Endodermal cell (in vitro differentiated cells): ENCODE measurements around the gene FXYD6. TPM values are rescaled to one million over a fixed set of nuclear protein-coding genes. Genes with fewer than 3 reads are reported as not detected.

Experiments
- DNase-seq: peaks from one replicate; pipeline ENCODE4 v3.0.0-alpha.2; 2017
- H3K27ac ChIP-seq: 2 replicates; pipeline ENCODE4 v1.5.1; 2013; ENCODE audit warnings: mild to moderate bottlenecking, low read depth, low read length, moderate library complexity
- H3K27me3 ChIP-seq: 2 replicates; pipeline ENCODE4 v1.6.1; 2013; ENCODE audit warnings: mild to moderate bottlenecking, low read length, moderate library complexity; ENCODE audit not compliant: insufficient read depth, control insufficient read depth, poor library complexity, severe bottlenecking
- H3K36me3 ChIP-seq: 2 replicates; pipeline ENCODE4 v1.7.0; 2013; ENCODE audit warnings: mild to moderate bottlenecking, low read length, moderate library complexity; ENCODE audit not compliant: control insufficient read depth, insufficient read depth
- H3K4me1 ChIP-seq: one replicate; pipeline ENCODE4 v1.7.0; 2013; ENCODE audit warnings: low read length; ENCODE audit not compliant: control insufficient read depth, insufficient read depth
- H3K4me3 ChIP-seq: 2 replicates; pipeline ENCODE4 v1.5.1; 2013; ENCODE audit warnings: mild to moderate bottlenecking, low read length, moderate library complexity
- H3K9ac ChIP-seq: 2 replicates; pipeline ENCODE4 v1.6.1; 2013; ENCODE audit warnings: mild to moderate bottlenecking, low read length, moderate library complexity; ENCODE audit not compliant: poor library complexity, severe bottlenecking; ENCODE audit errors: extremely low read depth
- H3K9me3 ChIP-seq: 2 replicates; pipeline ENCODE4 v1.6.1; 2013; ENCODE audit warnings: mild to moderate bottlenecking, low read length, moderate library complexity; ENCODE audit not compliant: control insufficient read depth
- H3K27ac Mint-ChIP-seq: 2 replicates; pipeline ENCODE4 v1.8.0; 2020; ENCODE audit warnings: mixed read lengths
- H3K27me3 Mint-ChIP-seq: 2 replicates; pipeline ENCODE4 v1.8.0; 2021; ENCODE audit warnings: mild to moderate bottlenecking, mixed read lengths; ENCODE audit not compliant: insufficient read depth
- H3K36me3 Mint-ChIP-seq: 2 replicates; pipeline ENCODE4 v1.8.0; 2020; ENCODE audit warnings: low read depth, mixed read lengths
- H3K4me1 Mint-ChIP-seq: 2 replicates; pipeline ENCODE4 v1.8.0; 2020; ENCODE audit warnings: mixed read lengths
- H3K4me3 Mint-ChIP-seq: 2 replicates; pipeline ENCODE4 v1.8.0; 2020; ENCODE audit warnings: mild to moderate bottlenecking, moderate library complexity, mixed read lengths
- H3K9me3 Mint-ChIP-seq: 2 replicates; pipeline ENCODE4 v1.8.0; 2020; ENCODE audit warnings: mild to moderate bottlenecking, mixed read lengths
- CTCF ChIP-seq: fragments of 200-600 bp; sonication (generic); conservative IDR thresholded peaks from 2 replicates; pipeline ENCODE4 v1.5.0; 2021; ENCODE audit warnings: antibody characterized with exemption, mild to moderate bottlenecking
- WGBS, 2 experiments: methylation state at CpG; one replicate each; pipeline versions ENCODE4 v1.1.5 to v1.1.7; 2013; ENCODE audit warnings: missing lambda C conversion rate in 2 of 2, mixed read lengths in 1 of 2; ENCODE audit not compliant: insufficient coverage in 1 of 2, insufficient read length in 1 of 2; 5-methylcytosine and 5-hydroxymethylcytosine counted together
- total RNA-seq, 2 donors: library from RNA; stranded (reverse); fragmentation: NEBNext Ultra II Directional in 1 of 2; extraction: Animal tissue kit (Norgen Biotek cat#: 25700) in 1 of 2; gene quantifications; 2 replicates in 1 of 2; 3 replicates in 1 of 2; pipeline ENCODE4 v1.2.1, GENCODE V29; 2021

Gene FXYD6
- total RNA-seq, 2 donors from 2014 or later, result 54.1 to 61.8 TPM

GRCh38 chr11:117840881-117841550, 35.4 kb downstream of the FXYD6 start:
- Histone ChIP-seq H3K4me1 (no peaks in the 10 kb centered on the region), H3K27ac (no peak overlapping the region), H3K27me3 (no peaks in the 10 kb centered on the region), H3K4me3 (no peak overlapping the region), H3K9ac (no peak overlapping the region), H3K9me3 (no peaks in the 10 kb centered on the region), H3K36me3 (peaks cover 28% of the 10 kb centered on the region)
- no peak overlapping the region for H3K27ac Mint-ChIP-seq
- no peak for TF ChIP-seq CTCF
- no peak overlapping the region for H3K4me3 Mint-ChIP-seq
- DNase-seq, result no peak
- no peaks in the 10 kb centered on the region for H3K9me3 Mint-ChIP-seq
- peaks cover 7% of the 10 kb centered on the region for H3K36me3 Mint-ChIP-seq
- 93 to 95% methylated on average over 8 to 11 of the region's 11 CpGs for WGBS, 2 experiments
- no peaks in the 10 kb centered on the region for H3K4me1 Mint-ChIP-seq
- peaks cover 2% of the 10 kb centered on the region for H3K27me3 Mint-ChIP-seq

GRCh38 chr11:117839936-117840813, 36.3 kb downstream of the FXYD6 start:
- no peak for DNase-seq
- H3K9me3 ChIP-seq, result no peaks in the 10 kb centered on the region
- H3K4me3 ChIP-seq, result no peak overlapping the region
- H3K9me3 Mint-ChIP-seq, result no peaks in the 10 kb centered on the region
- H3K4me1 Mint-ChIP-seq, result no peaks in the 10 kb centered on the region
- no peak overlapping the region for H3K27ac Mint-ChIP-seq
- H3K4me1 ChIP-seq, result no peaks in the 10 kb centered on the region
- no peaks in the 10 kb centered on the region for H3K27me3 ChIP-seq
- H3K4me3 Mint-ChIP-seq, result no peak overlapping the region
- peaks cover 2% of the 10 kb centered on the region for H3K27me3 Mint-ChIP-seq
- no peak for TF ChIP-seq CTCF
- H3K36me3 Mint-ChIP-seq, result peaks cover 7% of the 10 kb centered on the region
- no peak overlapping the region for H3K9ac ChIP-seq
- no peak overlapping the region for H3K27ac ChIP-seq
- 88 to 95% methylated on average over 6 to 10 of the region's 10 CpGs for WGBS, 2 experiments
- H3K36me3 ChIP-seq, result peaks cover 28% of the 10 kb centered on the region

- no peak overlapping the region for H3K4me3 Mint-ChIP-seq
- no peaks in the 10 kb centered on the region for H3K9me3 ChIP-seq
- H3K4me1 ChIP-seq, result no peaks in the 10 kb centered on the region
- H3K27me3 ChIP-seq, result no peaks in the 10 kb centered on the region
- H3K36me3 ChIP-seq, result peaks cover 28% of the 10 kb centered on the region
- H3K27ac Mint-ChIP-seq, result no peak overlapping the region
- no peaks in the 10 kb centered on the region for H3K4me1 Mint-ChIP-seq
- no peak overlapping the region for H3K4me3 ChIP-seq
- WGBS, 2 experiments, result 95 to 97% methylated on average over 3 to 7 of the region's 7 CpGs
- H3K9ac ChIP-seq, result no peak overlapping the region
- TF ChIP-seq CTCF, result no peak
- no peak overlapping the region for H3K27ac ChIP-seq
- no peaks in the 10 kb centered on the region for H3K9me3 Mint-ChIP-seq
- H3K27me3 Mint-ChIP-seq, result peaks cover 2% of the 10 kb centered on the region
- no peak for DNase-seq
- H3K36me3 Mint-ChIP-seq, result peaks cover 7% of the 10 kb centered on the region
Measured at GRCh38 chr11:117839380-117839881, 37.0 kb downstream of the FXYD6 start.
